Smooth muscle cell (in vitro differentiated cells): ENCODE results near the gene HOXA13. TPM values are rescaled to one million over a fixed set of nuclear protein-coding genes. Genes with fewer than 3 reads are reported as not detected.

Experiments used
- DNase-seq: peaks from one replicate; lab custom pipeline; 2025; ENCODE audit not compliant: unreplicated experiment; lab: John Stamatoyannopoulos, UW
- H2AFZ ChIP-seq: fragments of 200-600 bp; sonication (generic); 2 replicates; pipeline ENCODE4 v1.6.0; 2016; ENCODE audit warnings: antibody characterized with exemption, low read depth, mild to moderate bottlenecking
- H3F3A ChIP-seq: fragments of 200-600 bp; sonication (generic); 2 replicates; pipeline ENCODE4 v1.6.0; 2017; ENCODE audit warnings: antibody characterized with exemption, low read depth
- H3K27ac ChIP-seq: fragments of 200-600 bp; sonication (generic); 2 replicates; pipeline ENCODE4 v1.5.1; 2016; ENCODE audit warnings: low read depth, mild to moderate bottlenecking
- H3K27me3 ChIP-seq: fragments of 200-600 bp; sonication (generic); 2 replicates; pipeline ENCODE4 v1.6.1; 2016; ENCODE audit warnings: low read depth, mild to moderate bottlenecking
- H3K36me3 ChIP-seq: fragments of 200-600 bp; sonication (generic); 2 replicates; pipeline ENCODE4 v1.5.1; 2016; ENCODE audit warnings: low read depth
- H3K4me1 ChIP-seq: fragments of 200-600 bp; sonication (generic); 2 replicates; pipeline ENCODE4 v1.5.1; 2016; ENCODE audit warnings: low read depth
- H3K4me2 ChIP-seq: fragments of 200-600 bp; sonication (generic); 2 replicates; pipeline ENCODE4 v1.6.0; 2016; ENCODE audit warnings: mild to moderate bottlenecking
- H3K4me3 ChIP-seq: fragments of 200-600 bp; sonication (generic); 2 replicates; pipeline ENCODE4 v1.5.1; 2016; ENCODE audit warnings: mild to moderate bottlenecking
- H3K79me2 ChIP-seq: fragments of 200-600 bp; sonication (generic); 2 replicates; pipeline ENCODE4 v1.6.0; 2016; ENCODE audit warnings: low read depth, mild to moderate bottlenecking
- H3K9ac ChIP-seq: fragments of 200-600 bp; sonication (generic); 2 replicates; pipeline ENCODE4 v1.6.0; 2016; ENCODE audit warnings: low read depth
- H3K9me3 ChIP-seq: fragments of 200-600 bp; sonication (generic); replicated peaks from 2 replicates; pipeline ENCODE4 v1.5.1; 2016; ENCODE audit warnings: low read depth
- H4K20me1 ChIP-seq: fragments of 200-600 bp; sonication (generic); 2 replicates; pipeline ENCODE4 v1.6.0; 2016; ENCODE audit warnings: low read depth
- WGBS: methylation state at CpG from one replicate; pipeline ENCODE4 v1.1.7; 2016; ENCODE audit warnings: low lambda C conversion rate; 5-methylcytosine and 5-hydroxymethylcytosine counted together
- polyA plus RNA-seq: library from polyadenylated mRNA; unstranded; fragments of >200 nt; fragmentation: Nextera tagmentation; extraction: Ambion mirVana; gene quantifications from 2 replicates; pipeline ENCODE4 v1.2.1, GENCODE V29; 2016
- total RNA-seq: library from RNA; depleted of rRNA; stranded (reverse); fragments of >200 nt; gene quantifications from 2 replicates; pipeline ENCODE4 v1.2.3, GENCODE V29; 2014
- TF ChIP-seq, protein P1 (sequence below): fragments of 200-600 bp; sonication (generic); IDR thresholded peaks from 2 replicates; pipeline ENCODE4 v1.5.1; 2017; ENCODE audit warnings: borderline replicate concordance, mild to moderate bottlenecking, antibody characterized with exemption; ENCODE audit not compliant: insufficient read depth, poor library complexity, severe bottlenecking

Gene HOXA13
- total and polyA plus RNA-seq, 2 experiments from 2014 or later = 10.0 to 14.2 TPM

GRCh38 chr7:27156508-27156898, 43.4 kb downstream of the HOXA13 start, which contains the start of gene HOXA7:
HOXA7 (minus strand) TSS chr7:27156675; CDS start chr7:27156545, 130 bp downstream.
- Histone ChIP-seq H3K36me3 (no peaks in the 10 kb centered on the region), H3K4me3 (peak within 1 kb of the TSS; percentile 51), H3K27ac (no peak within 1 kb of the TSS), H3K79me2 (no peaks in the 10 kb centered on the region), H3K9ac (no peak within 1 kb of the TSS), H3K27me3 (peaks cover 91% of the 10 kb centered on the region), H3K9me3 (no peaks in the 10 kb centered on the region), H2AFZ (peak within 1 kb of the TSS; percentile 72), H3K4me2 (peak within 1 kb of the TSS; percentile 91), H4K20me1 (no peaks in the 10 kb centered on the region), H3K4me1 (peaks cover 3% of the 10 kb centered on the region), H3F3A (no peaks in the 10 kb centered on the region)
- TF ChIP-seq, protein P1, sequence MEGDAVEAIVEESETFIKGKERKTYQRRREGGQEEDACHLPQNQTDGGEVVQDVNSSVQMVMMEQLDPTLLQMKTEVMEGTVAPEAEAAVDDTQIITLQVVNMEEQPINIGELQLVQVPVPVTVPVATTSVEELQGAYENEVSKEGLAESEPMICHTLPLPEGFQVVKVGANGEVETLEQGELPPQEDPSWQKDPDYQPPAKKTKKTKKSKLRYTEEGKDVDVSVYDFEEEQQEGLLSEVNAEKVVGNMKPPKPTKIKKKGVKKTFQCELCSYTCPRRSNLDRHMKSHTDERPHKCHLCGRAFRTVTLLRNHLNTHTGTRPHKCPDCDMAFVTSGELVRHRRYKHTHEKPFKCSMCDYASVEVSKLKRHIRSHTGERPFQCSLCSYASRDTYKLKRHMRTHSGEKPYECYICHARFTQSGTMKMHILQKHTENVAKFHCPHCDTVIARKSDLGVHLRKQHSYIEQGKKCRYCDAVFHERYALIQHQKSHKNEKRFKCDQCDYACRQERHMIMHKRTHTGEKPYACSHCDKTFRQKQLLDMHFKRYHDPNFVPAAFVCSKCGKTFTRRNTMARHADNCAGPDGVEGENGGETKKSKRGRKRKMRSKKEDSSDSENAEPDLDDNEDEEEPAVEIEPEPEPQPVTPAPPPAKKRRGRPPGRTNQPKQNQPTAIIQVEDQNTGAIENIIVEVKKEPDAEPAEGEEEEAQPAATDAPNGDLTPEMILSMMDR = no peak
- no peak for DNase-seq
- WGBS = 11% methylated on average over 33 of the region's 33 CpGs

DNA sequence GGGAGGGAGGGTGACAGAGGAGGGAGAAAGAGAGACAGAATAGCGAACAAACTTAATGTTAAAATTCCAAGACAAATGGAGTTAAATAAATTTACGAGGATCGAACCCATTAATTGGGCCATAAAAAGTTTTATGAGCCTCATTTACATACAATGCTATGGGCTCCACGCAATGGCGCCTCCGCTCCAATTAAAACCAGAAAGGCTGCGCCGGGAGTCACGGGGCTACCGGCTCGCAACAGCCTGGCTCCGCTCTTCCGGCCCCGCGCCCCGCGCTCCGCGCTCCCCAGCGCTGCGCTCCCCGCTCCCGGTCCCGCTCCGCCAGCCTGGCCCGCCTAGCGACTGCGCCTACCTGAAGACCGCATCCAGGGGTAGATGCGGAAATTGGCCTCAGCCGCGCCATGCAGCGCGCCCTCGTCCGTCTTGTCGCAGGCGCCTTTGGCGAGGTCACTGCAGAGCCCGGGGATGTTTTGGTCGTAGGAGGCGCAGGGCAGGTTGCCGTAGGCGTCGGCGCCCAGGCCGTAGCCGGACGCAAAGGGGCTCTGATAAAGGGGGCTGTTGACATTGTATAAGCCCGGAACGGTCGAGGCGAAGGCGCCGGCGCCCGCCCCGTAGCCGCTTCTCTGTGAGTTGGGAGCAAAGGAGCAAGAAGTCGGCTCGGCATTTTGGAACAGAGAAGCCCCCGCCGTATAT, 43.9 kb downstream of the HOXA13 start:
- DNase-seq = no peak
- Histone ChIP-seq H3K27me3 (peaks cover 96% of the 10 kb centered on the region), H3K27ac (no peak overlapping the region), H3K4me2 (peak overlapping the region; percentile 91), H3K4me1 (peaks cover 3% of the 10 kb centered on the region), H2AFZ (peak overlapping the region; percentile 72), H3K79me2 (no peaks in the 10 kb centered on the region), H3K9ac (no peak overlapping the region), H4K20me1 (no peaks in the 10 kb centered on the region), H3K36me3 (no peaks in the 10 kb centered on the region), H3K4me3 (peak overlapping the region; percentile 51), H3F3A (no peaks in the 10 kb centered on the region), H3K9me3 (no peaks in the 10 kb centered on the region)
- TF ChIP-seq, protein P1 = no peak
- 11% methylated on average over 61 of the region's 63 CpGs for WGBS

DNA sequence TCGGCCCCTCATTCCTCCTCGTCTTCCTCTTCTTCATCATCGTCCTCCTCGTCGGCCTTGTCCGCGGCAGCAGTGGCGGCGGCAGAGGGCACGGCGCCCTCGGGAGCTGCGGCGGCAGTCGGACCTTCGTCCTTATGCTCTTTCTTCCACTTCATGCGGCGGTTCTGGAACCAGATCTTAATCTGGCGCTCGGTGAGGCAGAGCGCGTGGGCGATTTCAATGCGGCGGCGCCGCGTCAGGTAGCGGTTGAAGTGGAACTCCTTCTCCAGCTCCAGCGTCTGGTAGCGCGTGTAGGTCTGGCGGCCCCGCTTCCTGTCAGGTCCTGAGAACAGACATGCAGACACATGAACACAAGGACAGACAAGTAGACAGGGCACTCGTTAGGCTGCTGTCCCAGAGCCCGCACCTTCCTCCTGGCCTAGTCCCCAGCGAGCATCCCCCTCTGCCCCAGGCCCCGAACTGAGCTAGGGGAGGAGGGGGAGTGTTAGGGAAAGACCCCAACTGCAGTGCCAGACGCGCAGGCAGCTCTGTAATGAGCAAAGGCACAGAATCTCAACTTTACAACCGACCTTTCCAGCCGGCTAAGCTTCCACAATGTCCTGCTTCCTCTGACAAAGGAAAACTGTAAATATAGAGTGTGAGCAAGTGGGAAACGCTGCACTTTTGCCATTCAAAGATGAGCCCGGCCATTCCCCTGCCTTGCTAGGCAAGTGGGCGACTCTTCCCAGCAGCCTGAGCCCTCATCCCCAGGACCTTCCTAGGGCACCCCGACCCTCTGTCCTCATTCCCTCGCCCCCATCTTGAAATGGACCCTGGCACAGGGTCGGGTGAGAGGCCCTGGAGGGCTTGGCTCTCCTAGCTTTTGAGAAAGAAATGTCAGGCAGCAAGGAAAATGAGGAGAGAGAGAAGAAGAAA, 44.7 kb downstream of the HOXA13 start:
- Histone ChIP-seq H3K4me2 (peak overlapping the region; percentile 91), H3K27me3 (peaks cover 99% of the 10 kb centered on the region), H3K9ac (no peak overlapping the region), H3K9me3 (no peaks in the 10 kb centered on the region), H3K4me1 (no peaks in the 10 kb centered on the region), H4K20me1 (no peaks in the 10 kb centered on the region), H3K79me2 (no peaks in the 10 kb centered on the region), H2AFZ (peak overlapping the region; percentile 72), H3K4me3 (peak overlapping the region; percentile 51), H3K27ac (no peak overlapping the region), H3F3A (no peaks in the 10 kb centered on the region), H3K36me3 (no peaks in the 10 kb centered on the region)
- TF ChIP-seq, protein P1 = no peak
- DNase-seq = no peak
- WGBS = 17% methylated on average over 48 of the region's 48 CpGs
